Neural progenitor cell (in vitro differentiated cells): Measurements from ENCODE around the gene TLE3.

Source experiments
- CTCF ChIP-seq: fragments of 200-600 bp; sonication (generic); IDR thresholded peaks from 2 replicates; pipeline ENCODE4 v1.5.1; 2017; ENCODE audit warnings: antibody characterized with exemption, mild to moderate bottlenecking
- EZH2 ChIP-seq: fragments of 200-600 bp; sonication (generic); IDR thresholded peaks from 2 replicates; pipeline ENCODE4 v1.6.1; 2017; ENCODE audit warnings: antibody characterized with exemption, mild to moderate bottlenecking, moderate library complexity
- EZH2phosphoT487 ChIP-seq: fragments of 200-600 bp; sonication (generic); IDR thresholded peaks from 2 replicates; pipeline ENCODE4 v1.6.1; 2017; ENCODE audit warnings: antibody characterized with exemption

GRCh38 chr15:70140025-70140542, 42.4 kb upstream of the TLE3 start:
- TF ChIP-seq CTCF (no peak), EZH2 (no peak), EZH2phosphoT487 (no peak)
